KMS-11 (cell line): ENCODE data around the gene FRMD1.

ENCODE experiments used
- H2AFZ ChIP-seq: fragments of 200-600 bp; sonication (generic); 2 replicates; pipeline ENCODE4 v1.6.1; 2016; ENCODE audit warnings: antibody characterized with exemption, mixed run types, low read depth
- H3K27ac ChIP-seq: fragments of 200-600 bp; sonication (generic); 2 replicates; pipeline ENCODE4 v1.6.1; 2016; ENCODE audit warnings: mild to moderate bottlenecking, mixed run types
- H3K27me3 ChIP-seq: fragments of 200-600 bp; sonication (generic); 2 replicates; pipeline ENCODE4 v1.6.1; 2017; ENCODE audit warnings: mild to moderate bottlenecking, low read depth, mixed run types, moderate library complexity; ENCODE audit not compliant: insufficient read depth
- H3K36me3 ChIP-seq: fragments of 200-600 bp; sonication (generic); 2 replicates; pipeline ENCODE4 v1.6.1; 2017; ENCODE audit warnings: mild to moderate bottlenecking, mixed run types; ENCODE audit not compliant: insufficient read depth
- H3K4me1 ChIP-seq: fragments of 200-600 bp; sonication (generic); 2 replicates; pipeline ENCODE4 v1.6.1; 2016; ENCODE audit warnings: mild to moderate bottlenecking, low read depth, mixed run types; ENCODE audit not compliant: poor library complexity, severe bottlenecking
- H3K4me2 ChIP-seq: fragments of 200-600 bp; sonication (generic); 2 replicates; pipeline ENCODE4 v1.7.0; 2016; ENCODE audit warnings: mild to moderate bottlenecking, mixed run types
- H3K4me3 ChIP-seq: fragments of 200-600 bp; sonication (generic); IDR thresholded peaks from 2 replicates; pipeline ENCODE4 v1.6.1; 2017; ENCODE audit warnings: low read depth, low read length, mixed read lengths; ENCODE audit not compliant: insufficient read depth
- H3K79me2 ChIP-seq: fragments of 200-600 bp; sonication (generic); 2 replicates; pipeline ENCODE4 v1.6.1; 2016; ENCODE audit warnings: low read depth, mixed run types; ENCODE audit not compliant: insufficient read depth
- H3K9ac ChIP-seq: fragments of 200-600 bp; sonication (generic); 2 replicates; pipeline ENCODE4 v1.6.1; 2016; ENCODE audit warnings: mild to moderate bottlenecking, mixed run types
- H4K20me1 ChIP-seq: fragments of 200-600 bp; sonication (generic); 2 replicates; pipeline ENCODE4 v1.6.1; 2016; ENCODE audit warnings: mild to moderate bottlenecking, mixed run types; ENCODE audit not compliant: insufficient read depth
- CTCF ChIP-seq: fragments of 200-600 bp; sonication (generic); conservative IDR thresholded peaks from 2 replicates; pipeline ENCODE4 v1.6.1; 2017; ENCODE audit warnings: low read depth, mild to moderate bottlenecking, antibody characterized with exemption, low read length, moderate library complexity, mixed read lengths

FRMD1 gene

DNA sequence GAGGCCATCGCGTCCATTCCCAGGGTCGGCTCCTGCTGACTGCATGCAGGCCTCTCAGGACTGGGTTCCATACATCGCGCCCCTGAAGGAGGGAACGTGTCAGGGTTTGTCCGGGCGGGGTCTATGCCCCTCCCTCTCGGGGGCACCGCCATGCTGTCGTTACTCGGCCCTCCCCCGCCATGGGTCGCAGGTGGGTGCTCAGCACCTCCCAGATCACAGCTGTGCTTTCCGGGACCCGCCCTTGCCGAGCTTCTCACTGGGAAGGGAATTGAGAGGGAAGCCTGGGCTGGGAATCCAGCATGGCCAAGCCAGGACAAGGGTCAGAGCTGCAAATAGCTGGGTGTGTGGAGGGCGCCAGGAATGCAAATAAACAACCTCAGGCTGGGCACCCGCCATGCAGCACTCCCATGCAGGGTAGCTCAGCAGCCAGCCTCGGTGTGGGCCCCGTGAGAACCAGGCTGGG is at the start of gene FRMD1:
FRMD1 (minus strand) TSS at position 270 of the 463 bp plus-strand sequence; CDS start at position 152, 118 bp downstream.
- Histone ChIP-seq H3K27me3 (peaks cover 1% of the 10 kb centered on the region; the same call in 1 of the 2 replicates), H3K27ac (no peak within 1 kb of the TSS), H3K4me2 (no peak within 1 kb of the TSS), H2AFZ (no peak within 1 kb of the TSS), H3K4me1 (no peaks in the 10 kb centered on the region), H3K4me3 (no peak within 1 kb of the TSS), H3K79me2 (no peaks in the 10 kb centered on the region), H3K36me3 (no peaks in the 10 kb centered on the region), H3K9ac (no peak within 1 kb of the TSS), H4K20me1 (no peaks in the 10 kb centered on the region)
- TF ChIP-seq CTCF = no peak

DNA sequence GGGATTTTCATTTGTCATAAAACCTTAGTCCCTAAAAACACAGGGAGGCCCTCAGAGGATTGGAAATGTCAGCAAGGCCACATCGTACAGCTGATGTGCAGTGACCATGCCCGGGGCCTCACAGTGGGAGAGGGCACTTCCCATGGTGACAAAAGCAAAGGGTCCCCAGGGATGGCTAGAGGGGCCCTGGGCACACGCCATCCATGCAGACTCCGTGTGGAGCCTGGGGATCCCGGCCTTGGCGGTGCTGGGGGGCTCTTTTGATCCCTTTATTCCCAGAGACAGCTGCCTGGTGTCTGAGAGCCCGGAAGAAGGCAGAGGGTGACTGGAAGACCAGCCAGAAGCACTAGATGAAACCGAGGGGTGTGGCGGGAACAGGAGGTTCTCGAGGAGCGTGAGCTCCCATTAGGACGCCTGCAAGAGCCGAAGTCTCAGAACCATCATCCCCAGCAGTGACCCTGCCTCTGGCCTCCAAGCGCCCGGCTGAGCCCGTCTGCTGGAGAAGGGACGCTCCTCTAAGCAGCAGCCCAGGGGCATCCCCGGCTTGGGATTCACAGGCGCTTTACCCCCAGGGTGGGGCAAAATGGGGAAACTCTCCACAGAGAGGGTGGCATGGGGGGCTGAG is 49.1 kb upstream of the FRMD1 start:
- no peaks in the 10 kb centered on the region; the same call in 1 of the 2 replicates for H3K27me3 ChIP-seq
- H2AFZ ChIP-seq = no peak overlapping the region
- H3K27ac ChIP-seq = no peak overlapping the region
- H3K4me3 ChIP-seq = no peak overlapping the region
- no peaks in the 10 kb centered on the region for H4K20me1 ChIP-seq
- H3K4me2 ChIP-seq = no peak overlapping the region
- no peak for TF ChIP-seq CTCF
- H3K36me3 ChIP-seq = no peaks in the 10 kb centered on the region
- no peaks in the 10 kb centered on the region for H3K79me2 ChIP-seq
- no peak overlapping the region for H3K9ac ChIP-seq
- H3K4me1 ChIP-seq = no peaks in the 10 kb centered on the region

DNA sequence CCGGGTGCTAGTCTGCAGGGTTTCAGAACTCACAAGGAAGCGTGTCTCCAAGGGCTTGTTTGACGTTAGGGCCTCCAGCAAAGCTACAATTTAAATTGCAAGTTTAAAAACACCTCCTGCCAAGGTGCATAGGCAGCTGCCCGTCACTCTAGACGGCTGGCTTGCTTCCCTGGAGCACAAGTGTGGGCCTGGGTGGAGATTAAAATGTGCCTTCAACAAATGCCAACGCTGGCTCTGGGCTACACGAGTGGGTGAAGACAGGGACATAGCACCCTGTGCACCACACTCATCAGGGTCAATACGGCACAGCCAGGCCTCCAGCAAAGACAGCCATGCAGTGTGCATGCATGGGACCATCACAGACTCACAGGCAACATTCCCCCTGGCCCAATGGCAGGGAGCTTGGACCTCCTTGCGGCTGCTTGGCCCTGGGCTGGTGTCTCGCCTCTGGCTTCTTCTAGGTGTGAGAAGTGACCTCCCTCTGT is 48.4 kb upstream of the FRMD1 start:
- Histone ChIP-seq H3K79me2 (no peaks in the 10 kb centered on the region), H3K9ac (no peak overlapping the region), H2AFZ (no peak overlapping the region), H3K4me1 (no peaks in the 10 kb centered on the region), H3K4me2 (no peak overlapping the region), H3K27me3 (no peaks in the 10 kb centered on the region; the same call in 1 of the 2 replicates), H3K36me3 (no peaks in the 10 kb centered on the region), H3K4me3 (no peak overlapping the region), H3K27ac (no peak overlapping the region), H4K20me1 (no peaks in the 10 kb centered on the region)
- TF ChIP-seq CTCF = no peak

DNA sequence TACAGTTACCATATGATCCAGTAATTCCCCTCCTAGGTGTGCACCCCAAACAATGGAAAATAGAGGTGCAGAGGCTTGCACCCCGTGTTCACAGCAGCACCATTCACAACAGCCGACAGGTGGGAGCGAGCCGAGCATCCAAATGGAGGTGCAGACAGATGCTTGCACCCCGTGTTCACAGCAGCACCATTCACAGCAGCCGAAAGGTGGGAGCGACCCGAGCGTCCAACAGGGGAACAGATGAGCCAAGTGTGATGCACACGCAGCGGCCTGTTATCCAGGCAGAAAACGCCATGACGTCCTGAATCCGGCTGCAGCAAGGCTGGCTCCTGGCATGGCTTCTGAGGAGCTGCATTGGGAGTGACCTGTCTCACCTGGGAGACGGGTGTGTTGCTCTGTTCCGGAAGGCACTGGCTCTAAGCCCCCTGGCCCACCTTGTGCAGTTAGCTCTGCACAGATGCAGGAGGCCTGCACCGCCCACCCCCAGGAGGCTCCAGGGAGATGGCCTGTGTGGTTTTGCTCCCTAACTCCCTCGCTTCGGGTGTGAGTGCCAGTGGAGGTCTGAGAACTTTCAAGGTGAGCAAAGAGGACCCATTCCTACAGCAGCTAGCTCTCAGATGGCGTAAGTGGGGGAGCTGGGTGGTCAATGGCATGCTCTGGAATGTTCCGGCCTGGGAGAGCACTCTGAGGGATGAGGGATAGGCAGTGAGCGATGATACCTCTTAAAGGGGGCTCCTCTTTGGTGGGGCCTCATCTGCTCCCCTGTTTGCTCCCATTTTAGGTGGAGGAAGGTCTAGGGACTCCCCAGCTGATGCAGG is 47.8 kb upstream of the FRMD1 start:
- Histone ChIP-seq H3K4me1 (no peaks in the 10 kb centered on the region), H2AFZ (no peak overlapping the region), H3K79me2 (no peaks in the 10 kb centered on the region), H3K4me3 (no peak overlapping the region), H3K27me3 (no peaks in the 10 kb centered on the region; the same call in 1 of the 2 replicates), H3K36me3 (no peaks in the 10 kb centered on the region), H3K27ac (no peak overlapping the region), H3K4me2 (no peak overlapping the region), H3K9ac (no peak overlapping the region), H4K20me1 (no peaks in the 10 kb centered on the region)
- no peak for TF ChIP-seq CTCF
